AG04449 (cell line): ENCODE data around the gene USP15.
"Not testable (repeated sequence)": the region's sequence is repeated elsewhere in the genome, so short reads cannot be mapped to it uniquely, and the experiment has no call there.

Source experiments
- CTCF ChIA-PET: fragments of 350-600 bp; formaldehyde crosslinking; extraction: SDS; loops from one replicate; lab custom pipeline; 2021; ENCODE audit warnings: antibody characterized with exemption; lab: Yijun Ruan, JAX
- POLR2A ChIA-PET: fragments of 400-600, 350-600 bp; formaldehyde crosslinking; extraction: SDS; loops from one replicate; lab custom pipeline; 2020; ENCODE audit warnings: antibody characterized with exemption, inconsistent platforms; lab: Yijun Ruan, JAX
- DNase-seq: peaks from one replicate; pipeline ENCODE4 v3.0.0-alpha.2; 2010; ENCODE audit warnings: low read depth, low spot score
- H3K4me3 ChIP-seq: 2 replicates; pipeline ENCODE4 v1.5.1; 2011; ENCODE audit warnings: low read depth, mild to moderate bottlenecking, control low read depth, low read length
- TF ChIP-seq, protein P1 (sequence below): IDR thresholded peaks from one replicate; pipeline ENCODE4 v1.5.1; 2011; ENCODE audit warnings: mild to moderate bottlenecking, moderate library complexity, low read length, control low read depth, inconsistent platforms; ENCODE audit not compliant: insufficient read depth; ENCODE audit errors: missing control alignments

USP15 gene

DNA sequence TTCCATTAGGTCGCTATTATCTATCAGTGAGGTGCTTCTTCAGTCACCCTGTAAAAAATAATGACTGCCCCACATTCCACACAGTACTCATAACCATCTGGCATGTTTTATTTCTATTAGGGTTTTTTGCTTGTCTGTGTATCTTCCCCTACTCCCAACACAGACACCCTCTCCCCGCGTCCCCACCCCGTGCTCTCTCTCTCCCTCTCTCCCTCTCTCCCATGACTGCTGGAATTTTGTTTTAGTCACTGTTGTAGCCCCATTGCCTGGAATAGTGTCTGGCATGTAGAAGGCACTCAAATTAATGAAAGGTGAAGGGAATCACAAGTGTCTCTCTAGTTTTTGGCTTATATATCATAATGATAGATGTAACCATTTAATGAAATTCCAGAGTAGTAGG is 103.3 kb downstream of the USP15 start:
- ChIA-PET POLR2A (no interaction called here), CTCF (no interaction called here)
- H3K4me3 ChIP-seq: no peak overlapping the region
- no peak for DNase-seq
- TF ChIP-seq, protein P1, sequence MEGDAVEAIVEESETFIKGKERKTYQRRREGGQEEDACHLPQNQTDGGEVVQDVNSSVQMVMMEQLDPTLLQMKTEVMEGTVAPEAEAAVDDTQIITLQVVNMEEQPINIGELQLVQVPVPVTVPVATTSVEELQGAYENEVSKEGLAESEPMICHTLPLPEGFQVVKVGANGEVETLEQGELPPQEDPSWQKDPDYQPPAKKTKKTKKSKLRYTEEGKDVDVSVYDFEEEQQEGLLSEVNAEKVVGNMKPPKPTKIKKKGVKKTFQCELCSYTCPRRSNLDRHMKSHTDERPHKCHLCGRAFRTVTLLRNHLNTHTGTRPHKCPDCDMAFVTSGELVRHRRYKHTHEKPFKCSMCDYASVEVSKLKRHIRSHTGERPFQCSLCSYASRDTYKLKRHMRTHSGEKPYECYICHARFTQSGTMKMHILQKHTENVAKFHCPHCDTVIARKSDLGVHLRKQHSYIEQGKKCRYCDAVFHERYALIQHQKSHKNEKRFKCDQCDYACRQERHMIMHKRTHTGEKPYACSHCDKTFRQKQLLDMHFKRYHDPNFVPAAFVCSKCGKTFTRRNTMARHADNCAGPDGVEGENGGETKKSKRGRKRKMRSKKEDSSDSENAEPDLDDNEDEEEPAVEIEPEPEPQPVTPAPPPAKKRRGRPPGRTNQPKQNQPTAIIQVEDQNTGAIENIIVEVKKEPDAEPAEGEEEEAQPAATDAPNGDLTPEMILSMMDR: no peak

DNA sequence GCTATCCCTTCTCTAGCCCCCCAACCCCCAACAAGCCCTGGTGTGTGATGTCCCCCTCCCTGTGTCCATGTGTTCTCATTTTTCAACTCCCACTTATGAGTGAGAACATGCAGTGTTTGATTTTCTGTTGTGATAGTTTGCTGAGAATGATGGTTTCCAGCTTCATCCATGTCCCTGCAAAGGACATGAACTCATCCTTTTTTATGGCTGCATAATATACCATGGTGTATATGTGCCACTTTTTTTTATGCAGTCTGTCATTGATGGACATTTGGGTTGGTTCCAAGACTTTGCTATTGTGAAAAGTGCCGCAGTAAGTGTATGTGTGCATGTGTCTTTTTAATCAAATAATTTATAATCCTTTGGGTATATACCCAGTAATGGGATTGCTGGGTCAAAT is 104.5 kb downstream of the USP15 start:
- POLR2A ChIA-PET: interaction anchor here (0.6 kb wide), 1 partner anchor 17 kb away, joined by 3 read pairs; no protein-coding TSS in a partner anchor
- H3K4me3 ChIP-seq, DNase-seq, CTCF ChIA-PET: not testable (repeated sequence)

DNA sequence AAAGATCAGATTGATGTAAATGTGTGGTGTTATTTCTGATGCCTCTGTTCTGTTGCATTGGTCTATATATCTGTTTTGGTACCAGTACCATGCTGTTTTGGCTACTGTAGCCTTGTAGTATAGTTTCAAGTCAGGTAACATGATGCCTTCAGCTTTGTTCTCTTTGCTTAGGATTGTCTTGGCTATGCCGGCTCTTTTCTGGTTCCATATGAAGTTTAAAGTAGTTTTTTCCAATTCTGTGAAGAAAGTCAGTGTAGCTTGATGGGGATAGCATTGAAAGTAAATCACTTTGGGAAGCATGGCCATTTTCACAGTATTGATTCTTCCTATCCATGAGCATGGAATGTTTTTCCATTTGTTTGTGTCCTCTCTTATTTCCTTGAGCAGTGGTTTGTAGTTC is 105.6 kb downstream of the USP15 start:
- DNase-seq, CTCF ChIA-PET, POLR2A ChIA-PET, H3K4me3 ChIP-seq: not testable (repeated sequence)

DNA sequence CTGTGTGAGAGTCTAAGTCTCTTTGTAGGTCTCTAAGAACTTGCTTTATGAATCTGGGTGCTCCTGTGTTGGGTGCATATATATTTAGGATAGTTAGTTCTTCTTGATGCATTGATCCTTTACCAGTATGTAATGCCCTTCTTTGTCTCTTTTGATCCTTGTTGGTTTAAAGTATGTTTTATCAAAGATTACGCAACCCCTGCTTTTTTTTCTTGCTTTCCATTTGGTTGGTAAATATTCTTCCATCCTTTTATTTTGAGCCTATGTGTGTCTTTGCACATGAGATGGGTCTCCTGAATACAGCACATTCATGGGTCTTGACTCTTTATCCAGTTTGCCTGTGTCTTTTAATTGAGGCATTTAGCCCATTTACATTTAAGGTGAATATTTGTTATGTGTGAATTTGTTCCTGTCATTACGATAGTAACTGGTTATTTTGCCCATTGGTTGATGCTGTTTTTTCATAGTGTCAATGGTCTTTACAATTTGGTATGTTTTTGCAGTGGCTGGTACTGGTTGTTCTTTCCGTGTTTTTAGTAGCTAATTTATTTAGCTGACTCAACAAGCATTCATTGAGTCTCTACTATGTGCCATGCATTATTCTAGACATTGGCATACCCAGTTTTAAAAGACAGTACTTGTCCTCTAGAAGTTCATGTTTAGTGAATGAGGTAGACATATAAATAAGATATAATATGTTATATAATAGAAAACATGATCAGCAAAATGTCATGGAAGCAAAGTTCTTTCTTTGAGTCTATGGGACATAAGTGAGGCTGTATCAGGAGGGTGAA is 108.4 kb downstream of the USP15 start:
- H3K4me3 ChIP-seq, POLR2A ChIA-PET, CTCF ChIA-PET, DNase-seq: not testable (repeated sequence)

DNA sequence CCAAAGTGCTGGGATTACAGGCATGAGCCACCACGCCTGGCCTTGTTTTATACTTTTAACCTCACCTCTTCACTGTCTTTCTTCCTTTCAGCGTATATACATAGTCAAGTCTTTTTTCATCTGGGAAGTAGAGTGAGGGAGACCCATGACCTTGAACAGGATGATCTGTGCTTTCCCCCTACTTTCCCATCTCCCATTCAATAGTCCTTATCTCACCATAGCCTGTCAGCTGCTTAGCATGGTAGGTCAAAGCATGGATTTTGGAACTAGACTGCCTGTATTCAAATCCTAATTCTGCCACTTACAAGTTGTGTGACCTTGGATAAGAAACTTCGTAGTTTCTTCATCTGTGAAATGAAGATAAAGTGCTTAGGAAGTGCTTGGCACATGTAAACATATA is 110.0 kb downstream of the USP15 start:
- ChIA-PET POLR2A (no interaction called here), CTCF (no interaction called here)
- no peak overlapping the region for H3K4me3 ChIP-seq
- TF ChIP-seq, protein P1: no peak
- no peak for DNase-seq

DNA sequence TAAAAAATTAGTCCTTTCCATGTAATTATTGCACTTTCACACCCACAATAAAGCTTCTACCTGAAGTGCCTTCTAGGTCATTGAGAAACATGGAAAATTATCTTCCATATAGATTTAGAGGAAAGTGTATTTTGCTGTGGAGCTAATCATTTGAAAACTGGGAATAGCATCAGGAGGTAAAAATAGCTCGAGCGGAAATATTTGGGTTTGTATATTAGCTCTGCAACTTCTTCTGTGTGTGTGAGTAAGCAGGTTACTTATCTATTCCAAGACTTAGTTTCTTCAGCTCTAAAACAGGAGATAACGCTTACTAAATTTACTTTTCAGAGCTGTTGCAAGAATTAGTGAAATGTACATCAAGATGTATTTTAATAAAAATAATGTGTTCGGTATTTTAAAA is 111.5 kb downstream of the USP15 start:
- DNase-seq: no peak
- ChIA-PET CTCF (interaction anchor here (1.2 kb wide), 1 partner anchor 64 kb away, joined by 4 read pairs; no protein-coding TSS in a partner anchor), POLR2A (no interaction called here)
- H3K4me3 ChIP-seq: no peak overlapping the region
- TF ChIP-seq, protein P1: no peak

DNA sequence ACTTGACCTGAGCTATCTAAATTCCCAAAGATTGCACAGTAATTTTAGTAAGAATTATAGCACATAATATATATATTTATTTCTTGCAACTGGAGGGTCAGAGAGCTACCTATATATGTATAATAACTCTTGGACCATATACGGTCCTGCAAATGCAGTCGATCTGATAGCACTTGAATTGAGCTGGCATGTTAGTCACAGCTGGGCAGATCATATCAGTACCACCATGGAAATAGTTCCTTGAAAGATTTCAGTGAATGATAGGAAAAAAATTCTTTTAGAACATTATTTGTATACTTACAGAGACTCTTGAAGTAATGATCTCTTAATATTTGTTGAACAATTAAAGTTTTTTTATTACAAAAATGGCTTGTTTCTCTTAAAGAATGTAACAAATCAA is 111.9 kb downstream of the USP15 start:
- ChIA-PET CTCF (interaction anchor here (1.2 kb wide), 1 partner anchor 64 kb away, joined by 4 read pairs; no protein-coding TSS in a partner anchor), POLR2A (no interaction called here)
- TF ChIP-seq, protein P1: no peak
- H3K4me3 ChIP-seq: no peak overlapping the region
- DNase-seq: no peak

DNA sequence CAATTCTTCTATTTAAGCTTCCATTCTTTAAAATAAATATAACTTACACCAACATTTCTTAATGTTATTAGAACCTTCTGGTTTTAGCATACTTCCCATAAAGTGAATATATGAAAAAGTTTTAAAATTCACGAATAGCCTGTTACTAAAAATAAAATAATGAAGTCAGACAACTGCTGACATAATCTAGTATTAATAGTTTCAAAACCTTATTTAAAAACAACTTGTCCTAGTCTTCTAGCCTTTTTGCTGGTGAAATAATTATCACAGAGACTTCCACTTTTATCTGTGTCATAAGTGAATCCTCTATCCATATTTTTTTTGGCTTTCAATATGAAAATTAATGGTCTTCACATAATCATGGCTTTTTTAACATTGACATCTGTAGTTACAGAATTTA is 112.6 kb downstream of the USP15 start:
- no peak for DNase-seq
- TF ChIP-seq, protein P1: no peak
- POLR2A ChIA-PET: no interaction called here
- no peak overlapping the region for H3K4me3 ChIP-seq
- CTCF ChIA-PET: no interaction called here
